Neural progenitor cell (in vitro differentiated cells): ENCODE data around the gene PRSS33.

Source experiments
- EZH2phosphoT487 ChIP-seq: fragments of 200-600 bp; sonication (generic); IDR thresholded peaks from 2 replicates; pipeline ENCODE4 v1.6.1; 2017; ENCODE audit warnings: antibody characterized with exemption
- TF ChIP-seq, protein P1 (sequence below): fragments of 200-600 bp; sonication (generic); IDR thresholded peaks from 2 replicates; pipeline ENCODE4 v1.5.1; 2017; ENCODE audit warnings: antibody characterized with exemption, mild to moderate bottlenecking

DNA sequence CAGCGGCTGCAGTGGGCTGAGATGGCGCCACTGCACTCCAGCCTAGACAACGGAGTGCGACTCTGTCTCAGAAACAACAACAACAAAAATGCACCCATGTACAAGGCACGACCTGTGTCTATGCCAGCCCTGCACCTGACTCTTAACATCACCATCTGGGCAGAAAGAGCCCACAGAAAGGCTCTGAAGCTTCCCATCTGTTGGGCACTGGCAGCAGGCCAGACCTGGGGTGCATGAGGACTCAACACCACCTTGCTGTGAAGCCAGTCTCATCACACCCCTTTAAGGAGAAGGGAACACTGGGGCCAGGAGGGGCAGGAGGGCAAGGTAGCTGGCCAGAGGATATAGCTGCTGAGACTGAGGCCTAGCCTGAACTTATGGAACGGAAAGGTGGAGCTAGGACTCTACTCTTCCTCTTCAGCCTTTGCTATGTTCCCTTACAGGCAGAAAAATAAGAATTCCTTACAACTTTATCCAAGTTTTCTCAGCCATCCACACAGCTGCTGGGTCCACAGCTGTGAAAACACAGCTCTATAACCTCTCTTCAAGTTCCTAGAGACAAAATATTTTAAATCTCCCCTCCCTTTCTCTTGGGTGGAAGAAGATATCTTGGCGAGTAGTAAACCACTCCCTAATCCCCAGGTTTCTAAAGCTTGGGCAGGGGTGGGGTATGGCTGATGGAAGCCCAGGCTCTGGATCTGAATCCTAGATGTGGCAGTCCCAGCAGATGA lies 13.0 kb downstream of the PRSS33 start:
- TF ChIP-seq EZH2phosphoT487, result no peak
- TF ChIP-seq, protein P1, sequence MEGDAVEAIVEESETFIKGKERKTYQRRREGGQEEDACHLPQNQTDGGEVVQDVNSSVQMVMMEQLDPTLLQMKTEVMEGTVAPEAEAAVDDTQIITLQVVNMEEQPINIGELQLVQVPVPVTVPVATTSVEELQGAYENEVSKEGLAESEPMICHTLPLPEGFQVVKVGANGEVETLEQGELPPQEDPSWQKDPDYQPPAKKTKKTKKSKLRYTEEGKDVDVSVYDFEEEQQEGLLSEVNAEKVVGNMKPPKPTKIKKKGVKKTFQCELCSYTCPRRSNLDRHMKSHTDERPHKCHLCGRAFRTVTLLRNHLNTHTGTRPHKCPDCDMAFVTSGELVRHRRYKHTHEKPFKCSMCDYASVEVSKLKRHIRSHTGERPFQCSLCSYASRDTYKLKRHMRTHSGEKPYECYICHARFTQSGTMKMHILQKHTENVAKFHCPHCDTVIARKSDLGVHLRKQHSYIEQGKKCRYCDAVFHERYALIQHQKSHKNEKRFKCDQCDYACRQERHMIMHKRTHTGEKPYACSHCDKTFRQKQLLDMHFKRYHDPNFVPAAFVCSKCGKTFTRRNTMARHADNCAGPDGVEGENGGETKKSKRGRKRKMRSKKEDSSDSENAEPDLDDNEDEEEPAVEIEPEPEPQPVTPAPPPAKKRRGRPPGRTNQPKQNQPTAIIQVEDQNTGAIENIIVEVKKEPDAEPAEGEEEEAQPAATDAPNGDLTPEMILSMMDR, result no peak
